ENCODE data around the gene PAOX.
"Not testable (repeated sequence)": the region's sequence is repeated elsewhere in the genome, so short reads cannot be mapped to it uniquely, and the experiment has no call there.

PAOX gene

GRCh38 chr10:133373174-133374090 is 5.6 kb upstream of the PAOX start, which contains the start of gene ECHS1:
ECHS1 (minus strand) TSS chr10:133373354; CDS start chr10:133373333, 21 bp downstream.
- peaks cover 27% of the 10 kb centered on the region for H3K4me1 ChIP-seq (ENCODE audit: insufficient read depth, low read length, poor library complexity, severe bottlenecking)
- H3K79me2 ChIP-seq (ENCODE audit: insufficient read depth, low read length) = peaks cover 19% of the 10 kb centered on the region
- peak within 1 kb of the TSS; percentile 79 for H3K4me3 ChIP-seq (ENCODE audit: low read length, poor library complexity, severe bottlenecking)
- peak within 1 kb of the TSS; percentile 73 for H3K9ac ChIP-seq (ENCODE audit: low read depth, low read length, poor library complexity, severe bottlenecking)
- H4K20me1 ChIP-seq (ENCODE audit: insufficient read depth, low read length, poor library complexity, severe bottlenecking) = peaks cover 6% of the 10 kb centered on the region
- peak within 1 kb of the TSS; percentile 81 for H3K4me2 ChIP-seq (ENCODE audit: low read depth, low read length, poor library complexity, severe bottlenecking)
- no peaks in the 10 kb centered on the region for H3K9me2 ChIP-seq (replicated peaks; ENCODE audit: low read depth, low read length)
- TF ChIP-seq CTCF (conservative IDR thresholded peaks at IDR 0.05; ENCODE audit: low read length) = no peak
- no peak for TF ChIP-seq EZH2phosphoT487 (IDR thresholded peaks at IDR 0.05; ENCODE audit: borderline replicate concordance)
- H3K36me3 ChIP-seq (ENCODE audit: insufficient read depth, low read length) = peaks cover 8% of the 10 kb centered on the region; the same call in 1 of the 2 replicates
- H3F3A ChIP-seq (ENCODE audit: low read depth) = no peaks in the 10 kb centered on the region; the same call in 1 of the 2 replicates
- H3K9me3 ChIP-seq (ENCODE audit: insufficient read depth, low read depth, low read length) = no peaks in the 10 kb centered on the region
- no peaks in the 10 kb centered on the region for H3K27me3 ChIP-seq (ENCODE audit: insufficient read depth, low read length, poor library complexity, severe bottlenecking)
- peak within 1 kb of the TSS; percentile 90 for H2AFZ ChIP-seq (ENCODE audit: low read length)

GRCh38 chr10:133375357-133376115 is 3.5 kb upstream of the PAOX start:
- Histone ChIP-seq H3K36me3 (ENCODE audit: insufficient read depth, low read length) (no peaks in the 10 kb centered on the region), H3K9me2 (replicated peaks; ENCODE audit: low read depth, low read length) (no peaks in the 10 kb centered on the region), H3K9ac (ENCODE audit: low read depth, low read length, poor library complexity, severe bottlenecking) (no peak overlapping the region), H3K27me3 (ENCODE audit: insufficient read depth, low read length, poor library complexity, severe bottlenecking) (no peaks in the 10 kb centered on the region), H3K4me2 (ENCODE audit: low read depth, low read length, poor library complexity, severe bottlenecking) (no peak overlapping the region), H3F3A (ENCODE audit: low read depth) (no peaks in the 10 kb centered on the region; the same call in 1 of the 2 replicates), H4K20me1 (ENCODE audit: insufficient read depth, low read length, poor library complexity, severe bottlenecking) (peaks cover 6% of the 10 kb centered on the region), H3K4me3 (ENCODE audit: low read length, poor library complexity, severe bottlenecking) (no peak overlapping the region), H2AFZ (ENCODE audit: low read length) (no peak overlapping the region), H3K4me1 (ENCODE audit: insufficient read depth, low read length, poor library complexity, severe bottlenecking) (peaks cover 25% of the 10 kb centered on the region), H3K9me3 (ENCODE audit: insufficient read depth, low read depth, low read length) (no peaks in the 10 kb centered on the region), H3K79me2 (ENCODE audit: insufficient read depth, low read length) (peaks cover 16% of the 10 kb centered on the region)
- TF ChIP-seq EZH2phosphoT487 (IDR thresholded peaks at IDR 0.05; ENCODE audit: borderline replicate concordance) = no peak
- TF ChIP-seq CTCF (conservative IDR thresholded peaks at IDR 0.05; ENCODE audit: low read length) = no peak

- H3K4me2 ChIP-seq (ENCODE audit: low read depth, low read length, poor library complexity, severe bottlenecking); H2AFZ ChIP-seq (ENCODE audit: low read length); H3K9ac ChIP-seq (ENCODE audit: low read depth, low read length, poor library complexity, severe bottlenecking); H3K27me3 ChIP-seq (ENCODE audit: insufficient read depth, low read length, poor library complexity, severe bottlenecking); H3K9me3 ChIP-seq (ENCODE audit: insufficient read depth, low read depth, low read length); H3K9me2 ChIP-seq (replicated peaks; ENCODE audit: low read depth, low read length); H3F3A ChIP-seq (ENCODE audit: low read depth); H3K4me3 ChIP-seq (ENCODE audit: low read length, poor library complexity, severe bottlenecking); H3K36me3 ChIP-seq (ENCODE audit: insufficient read depth, low read length); H4K20me1 ChIP-seq (ENCODE audit: insufficient read depth, low read length, poor library complexity, severe bottlenecking): not testable (repeated sequence)
- peaks cover 25% of the 10 kb centered on the region for H3K4me1 ChIP-seq (ENCODE audit: insufficient read depth, low read length, poor library complexity, severe bottlenecking)
- peaks cover 14% of the 10 kb centered on the region for H3K79me2 ChIP-seq (ENCODE audit: insufficient read depth, low read length)
Measured at GRCh38 chr10:133376183-133376582, 2.9 kb upstream of the PAOX start.

All from Loucy (cell line).